Aortic smooth muscle cell (primary cell): Measurements from ENCODE around the gene PCDHA1. TPM values are rescaled to one million over a fixed set of nuclear protein-coding genes. Genes with fewer than 3 reads are reported as not detected.

Experiments
- total RNA-seq: library from RNA; depleted of rRNA; stranded (reverse); fragments of >200 nt; gene quantifications from 2 replicates; pipeline ENCODE4 v1.2.3, GENCODE V29; 2014

The PCDHA1 gene
- total RNA-seq, 1 donor from 2014 or later = 0.06 TPM

GRCh38 chr5:140925806-140926442 lies 140.0 kb downstream of the PCDHA1 start, which contains the start of gene PCDHAC1:
TSS of gene PCDHAC1 (plus strand) at chr5:140926299. CDS start at chr5:140926893, 594 bp downstream.

GRCh38 chr5:140966293-140967225 lies 180.6 kb downstream of the PCDHA1 start, which contains the start of gene PCDHAC2:
TSS of gene PCDHAC2 (plus strand) at chr5:140966476. CDS start at chr5:140966767, 291 bp downstream.

GRCh38 chr5:141050622-141051520 lies 264.9 kb downstream of the PCDHA1 start, which contains the start of gene PCDHB1:
TSS of gene PCDHB1 (plus strand) at chr5:141051374. CDS start at chr5:141051471, 97 bp downstream.

Other genes starting within 250 kb of the PCDHA1 start
- 1.2 and 1.8 TPM in 2 replicates for gene EIF4EBP3, start 238.5 kb upstream of the PCDHA1 start, total RNA-seq
- 41.2 and 47.4 TPM in 2 replicates for gene SRA1, start 228.7 kb upstream of the PCDHA1 start, total RNA-seq
- 14.8 and 20.7 TPM in 2 replicates for gene APBB3, start 221.5 kb upstream of the PCDHA1 start, total RNA-seq
- 18.5 and 19.0 TPM in 2 replicates for gene SLC35A4, start 221.3 kb upstream of the PCDHA1 start, total RNA-seq
- gene CD14, start 153.0 kb upstream of the PCDHA1 start, total RNA-seq = 1.6 and 2.4 TPM in 2 replicates
- 6.1 and 7.0 TPM in 2 replicates for gene TMCO6, start 146.7 kb upstream of the PCDHA1 start, total RNA-seq
- 65.8 and 88.1 TPM in 2 replicates for gene NDUFA2, start 138.5 kb upstream of the PCDHA1 start, total RNA-seq
- 133 and 154 TPM in 2 replicates for gene IK, start 138.3 kb upstream of the PCDHA1 start, total RNA-seq
- 22.3 and 30.0 TPM in 2 replicates for gene WDR55, start 121.2 kb upstream of the PCDHA1 start, total RNA-seq
- 0.13 and 0.19 TPM in 2 replicates for gene DND1, start 112.6 kb upstream of the PCDHA1 start, total RNA-seq
- 74.6 and 92.6 TPM in 2 replicates for gene HARS1, start 94.8 kb upstream of the PCDHA1 start, total RNA-seq
- 24.6 and 29.1 TPM in 2 replicates for gene HARS2, start 94.7 kb upstream of the PCDHA1 start, total RNA-seq
- gene ZMAT2, start 85.7 kb upstream of the PCDHA1 start, total RNA-seq = 67.6 and 72.0 TPM in 2 replicates
- gene PCDHA2, start 8.7 kb downstream of the PCDHA1 start, total RNA-seq = 0.06 TPM in 1 of 2 replicates, not detected in the other
- 0.13 and 0.37 TPM in 2 replicates for gene PCDHA3, start 14.9 kb downstream of the PCDHA1 start, total RNA-seq
- gene PCDHA4, start 20.9 kb downstream of the PCDHA1 start, total RNA-seq = 0.26 and 0.37 TPM in 2 replicates
- 0.06 TPM in 1 of 2 replicates, not detected in the other for gene PCDHA5, start 35.5 kb downstream of the PCDHA1 start, total RNA-seq
- gene PCDHA6, start 41.8 kb downstream of the PCDHA1 start, total RNA-seq = 0.26 and 0.44 TPM in 2 replicates
- gene PCDHA7, start 48.1 kb downstream of the PCDHA1 start, total RNA-seq = 0.13 and 0.37 TPM in 2 replicates
- gene PCDHA8, start 55.0 kb downstream of the PCDHA1 start, total RNA-seq = 0.06 TPM in 1 of 2 replicates, not detected in the other
- under 0.01 and 0.06 TPM in 2 replicates for gene PCDHA9, start 62.2 kb downstream of the PCDHA1 start, total RNA-seq
- under 0.01 and 0.06 TPM in 2 replicates for gene PCDHA10, start 69.8 kb downstream of the PCDHA1 start, total RNA-seq
- 0.06 and 0.13 TPM in 2 replicates for gene PCDHA11, start 82.8 kb downstream of the PCDHA1 start, total RNA-seq
- gene PCDHA12, start 89.2 kb downstream of the PCDHA1 start, total RNA-seq = under 0.01 and 0.06 TPM in 2 replicates
- under 0.01 and 0.19 TPM in 2 replicates for gene PCDHA13, start 96.0 kb downstream of the PCDHA1 start, total RNA-seq
- gene PCDHAC1, start 140.2 kb downstream of the PCDHA1 start, total RNA-seq = 0.06 and 0.13 TPM in 2 replicates
- gene PCDHAC2, start 180.3 kb downstream of the PCDHA1 start, total RNA-seq = 0.31 and 0.53 TPM in 2 replicates